Measurements from ENCODE around the gene STAMBP. TPM values are rescaled to one million over a fixed set of nuclear protein-coding genes. Genes with fewer than 3 reads are reported as not detected.

The STAMBP gene
- total and polyA plus RNA-seq, 2 donors (not counting 3 experiments of a cell fraction or from before 2014, with no cell fraction given), result 18.0 to 21.3 TPM

DNA sequence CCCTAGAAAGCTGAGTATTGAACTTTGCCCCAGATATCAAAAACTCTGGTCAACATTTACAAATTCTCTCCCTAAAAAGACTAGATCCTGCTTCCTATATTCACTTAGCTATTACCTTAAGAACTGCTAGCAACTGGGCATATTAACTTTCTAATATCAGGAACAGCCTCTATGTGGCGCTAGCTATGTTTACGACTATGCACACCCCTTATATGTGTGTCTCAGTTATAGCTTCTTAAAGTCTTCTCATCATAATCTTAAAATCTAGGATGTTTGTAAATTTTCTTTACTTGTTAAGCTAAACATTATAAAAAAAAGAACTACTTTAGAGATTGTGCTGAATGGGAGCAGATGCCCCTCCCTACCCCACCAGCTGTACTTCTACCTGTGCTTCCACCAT, 1.7 kb upstream of the STAMBP start:
- H3K79me2 ChIP-seq (ENCODE audit: control insufficient read depth, insufficient read depth, low read length), result no peaks in the 10 kb centered on the region
- POLR2A ChIA-PET, result no interaction called here
- no peak overlapping the region for H3K4me3 ChIP-seq (replicated peaks in 1 of 3; ENCODE audit: insufficient read depth in 1 of 3, low read depth in 1 of 3, low read length in 3 of 3)
- H3K9me1 ChIP-seq (replicated peaks; ENCODE audit: control insufficient read depth, extremely low read depth, insufficient read depth, low read length), result no peaks in the 10 kb centered on the region
- DNase-seq (ENCODE audit: low read depth, low spot score) (peak; percentile 30), FAIRE-seq (no peak)
- H3K27ac ChIP-seq (ENCODE audit: insufficient read depth, low read depth, low read length), result no peak overlapping the region
- H2AFZ ChIP-seq (ENCODE audit: low read depth, low read length), result no peak overlapping the region
- no TSS peak for BruUV-seq (replicated peaks)
- CTCF ChIA-PET, result interaction anchor here (0.5 to 5.7 kb wide), 38 partner anchors 11 to 573 kb away, joined by 3 to 180 read pairs (median 4); partner anchors contain the start of genes BOLA3, MOB1A and MTHFD2
- TF ChIP-seq MYC (IDR thresholded peaks at IDR 0.05; ENCODE audit: low read depth, low read length), result no peak
- no peak for TF ChIP-seq FOS (IDR thresholded peaks at IDR 0.05; ENCODE audit: borderline replicate concordance, insufficient read depth, low read length)
- TF ChIP-seq, protein P1, sequence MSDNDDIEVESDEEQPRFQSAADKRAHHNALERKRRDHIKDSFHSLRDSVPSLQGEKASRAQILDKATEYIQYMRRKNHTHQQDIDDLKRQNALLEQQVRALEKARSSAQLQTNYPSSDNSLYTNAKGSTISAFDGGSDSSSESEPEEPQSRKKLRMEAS (IDR thresholded peaks at IDR 0.05; ENCODE audit: insufficient read depth, insufficient read length), result no peak
- TF ChIP-seq CTCF (IDR thresholded peaks at IDR 0.05; ENCODE audit: extremely low read depth in 1 of 2, insufficient read depth in 1 of 2, low read depth in 1 of 2, low read length in 2 of 2), result peak; percentile 10 to 22
- peaks cover 5 to 10% of the 10 kb centered on the region in 2 experiments for H3K27me3 ChIP-seq (ENCODE audit: control insufficient read depth in 2 of 2, insufficient read depth in 2 of 2, low read length in 2 of 2)
- no peaks in the 10 kb centered on the region for H3K9me3 ChIP-seq (replicated peaks; ENCODE audit: control insufficient read depth, insufficient read depth, low read length)
- no peak overlapping the region for H3K4me2 ChIP-seq (ENCODE audit: insufficient read depth, low read length)
- no peak overlapping the region for H3K9ac ChIP-seq (replicated peaks; ENCODE audit: extremely low read depth, insufficient read depth, low read length)
- H4K20me1 ChIP-seq (replicated peaks; ENCODE audit: control insufficient read depth, extremely low read depth, insufficient read depth, low read length), result no peaks in the 10 kb centered on the region
- intact Hi-C loops (cut with micrococcal nuclease), result loop anchor here (10.0 kb wide), 2 partner anchors 428 to 568 kb away; no protein-coding TSS in a partner anchor
- H3K4me1 ChIP-seq (ENCODE audit: control insufficient read depth, extremely low read depth, insufficient read depth, low read length), result peaks cover 17% of the 10 kb centered on the region
- H3K36me3 ChIP-seq (ENCODE audit: control insufficient read depth in 2 of 2, extremely low read depth in 1 of 2, insufficient read depth in 2 of 2, low read length in 2 of 2), result no peaks in the 10 kb centered on the region
- dilution Hi-C loops (cut with MboI; ENCODE audit: extremely low pct_ligation_motif_present, low sequenced_read_pairs), result no loop called here
